Mucosa of gallbladder (tissue), 1 donor: ENCODE results near the gene CDAN1. TPM values are rescaled to one million over a fixed set of nuclear protein-coding genes. Genes with fewer than 3 reads are reported as not detected.
A peak's percentile ranks its signal among the peaks of the same experiment; 100 is the strongest.
"Not testable (repeated sequence)": the region's sequence is repeated elsewhere in the genome, so short reads cannot be mapped to it uniquely, and the experiment has no call there.

Experiments
- DNase-seq: peaks from one replicate; pipeline ENCODE4 v3.0.0-alpha.2; 2020; ENCODE audit warnings: low spot score
- total RNA-seq: library from RNA; stranded (reverse); gene quantifications from one replicate; pipeline ENCODE4 v1.2.1, GENCODE V29; 2021
- donor health status: DM: no; HTN: no; CAD: no.

The CDAN1 gene
- total RNA-seq, 1 donor from 2014 or later, result 23.9 TPM

GRCh38 chr15:42707068-42707467 lies 29.9 kb downstream of the CDAN1 start:
- DNase-seq, result no peak

- DNase-seq, result no peak
These were observed 31.6 kb downstream of the CDAN1 start for GRCh38 chr15:42705336-42705735.

- DNase-seq, result peak; percentile 70
These were observed 32.4 kb downstream of the CDAN1 start for GRCh38 chr15:42704492-42704926.

- DNase-seq, result no peak
These were observed 40.3 kb downstream of the CDAN1 start for GRCh38 chr15:42696626-42697025.

- DNase-seq, result peak; percentile 15
These were observed 41.3 kb downstream of the CDAN1 start for GRCh38 chr15:42695527-42696071.

GRCh38 chr15:42694398-42694797 lies 42.5 kb downstream of the CDAN1 start:
- DNase-seq, result no peak

- DNase-seq, result no peak
These were observed 43.0 kb downstream of the CDAN1 start for GRCh38 chr15:42693942-42694341.

GRCh38 chr15:42693496-42693895 lies 43.4 kb downstream of the CDAN1 start:
- no peak for DNase-seq

- DNase-seq, result no peak
These were observed 43.9 kb downstream of the CDAN1 start for GRCh38 chr15:42692997-42693396.

GRCh38 chr15:42692536-42692935 lies 44.4 kb downstream of the CDAN1 start:
- no peak for DNase-seq

GRCh38 chr15:42691770-42692169 lies 45.2 kb downstream of the CDAN1 start:
- DNase-seq, result no peak

- DNase-seq, result no peak
These were observed 45.6 kb downstream of the CDAN1 start for GRCh38 chr15:42691308-42691707.

- no peak for DNase-seq
These were observed 48.6 kb downstream of the CDAN1 start for GRCh38 chr15:42688301-42688700.

GRCh38 chr15:42687740-42688139 lies 49.2 kb downstream of the CDAN1 start:
- no peak for DNase-seq

GRCh38 chr15:42686281-42686680 lies 50.6 kb downstream of the CDAN1 start:
- no peak for DNase-seq

GRCh38 chr15:42681119-42681518 lies 55.8 kb downstream of the CDAN1 start:
- DNase-seq, result no peak

- not testable (repeated sequence) for DNase-seq
These were observed 56.8 kb downstream of the CDAN1 start for GRCh38 chr15:42680142-42680482.

- no peak for DNase-seq
These were observed 57.4 kb downstream of the CDAN1 start for GRCh38 chr15:42679285-42680141.

GRCh38 chr15:42675021-42675420 lies 61.9 kb downstream of the CDAN1 start:
- DNase-seq, result no peak

GRCh38 chr15:42674472-42674871 lies 62.5 kb downstream of the CDAN1 start:
- no peak for DNase-seq
